ENCODE results near the gene SLC39A11. TPM values are rescaled to one million over a fixed set of nuclear protein-coding genes. Genes with fewer than 3 reads are reported as not detected.

SLC39A11 gene
- total and polyA plus RNA-seq, 2 experiments from 2014 or later: 11.7 to 16.4 TPM

DNA sequence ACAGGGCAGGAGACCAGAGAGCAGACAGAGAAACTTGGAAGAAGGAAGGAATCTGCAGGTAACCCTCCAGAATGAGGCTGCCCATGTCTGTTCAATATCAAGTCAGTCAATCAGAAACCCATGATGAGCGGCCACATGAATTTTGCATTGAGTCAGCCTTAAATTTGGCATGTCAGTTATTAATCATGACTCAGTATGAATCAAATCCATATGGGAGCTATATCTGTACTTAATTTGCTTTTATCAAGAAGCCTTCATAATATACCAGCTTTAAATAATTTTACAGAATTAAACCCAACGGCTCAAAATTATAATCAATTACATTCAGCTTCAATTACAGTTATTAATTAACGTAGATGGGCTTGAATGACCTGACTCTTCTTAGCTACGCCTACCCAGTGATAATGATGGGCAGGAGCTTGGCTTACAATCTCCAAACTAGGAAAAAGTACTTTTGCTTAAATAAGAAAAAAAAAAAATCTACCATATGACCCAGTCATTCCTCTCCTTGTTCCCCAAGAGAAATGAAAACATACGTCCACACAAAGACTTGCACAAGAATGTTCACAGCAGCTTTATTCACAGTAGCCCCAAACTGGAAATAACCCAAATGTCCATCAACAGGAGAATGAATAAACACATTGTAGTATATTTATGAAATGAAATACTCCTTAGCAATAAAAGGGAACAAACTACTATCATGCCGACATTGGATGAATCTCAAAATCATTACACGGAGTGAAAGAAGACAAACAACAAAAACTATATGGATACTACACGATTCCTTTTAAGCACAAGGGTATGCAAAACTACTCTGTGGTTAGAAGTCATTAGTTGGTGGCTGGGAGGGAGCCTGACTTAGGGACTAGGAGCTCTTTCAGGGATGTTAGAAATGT is 48.6 kb downstream of the SLC39A11 start:
- H3K27ac ChIP-seq: peak overlapping the region; percentile 38
- H3K4me1 ChIP-seq (ENCODE audit: insufficient read depth): peaks cover 19% of the 10 kb centered on the region
- 4% methylated on average over 8 of the region's 8 CpGs for WGBS, 2 experiments (ENCODE audit: low coverage in 1 of 2, low lambda C conversion rate in 2 of 2, missing lambda C conversion rate in 2 of 2)
- peak; percentile 72 for DNase-seq
- H3K36me3 ChIP-seq (ENCODE audit: low read depth): no peaks in the 10 kb centered on the region
- peak overlapping the region; percentile 67 for H3K4me2 ChIP-seq (ENCODE audit: unreplicated experiment)
- H3K4me3 ChIP-seq: peak overlapping the region; percentile 30; the same call in 1 of the 2 replicates
- H3K9me2 ChIP-seq (ENCODE audit: insufficient read depth): no peaks in the 10 kb centered on the region
- no peak for TF ChIP-seq EZH2phosphoT487 (IDR thresholded peaks at IDR 0.05; ENCODE audit: insufficient read depth, low read depth)
- no peaks in the 10 kb centered on the region for H3K79me2 ChIP-seq (ENCODE audit: insufficient read depth)
- H2AFZ ChIP-seq: no peak overlapping the region
- H4K20me1 ChIP-seq (ENCODE audit: insufficient read depth): no peaks in the 10 kb centered on the region
- no peaks in the 10 kb centered on the region for H3K9me3 ChIP-seq (ENCODE audit: low read depth)
- no peak overlapping the region for H3K9ac ChIP-seq
- in situ Hi-C loops (cut with MboI): no loop called here
- H3F3A ChIP-seq (ENCODE audit: insufficient read depth): peaks cover 8% of the 10 kb centered on the region
- H3K27me3 ChIP-seq (replicated peaks; ENCODE audit: insufficient read depth): no peaks in the 10 kb centered on the region

DNA sequence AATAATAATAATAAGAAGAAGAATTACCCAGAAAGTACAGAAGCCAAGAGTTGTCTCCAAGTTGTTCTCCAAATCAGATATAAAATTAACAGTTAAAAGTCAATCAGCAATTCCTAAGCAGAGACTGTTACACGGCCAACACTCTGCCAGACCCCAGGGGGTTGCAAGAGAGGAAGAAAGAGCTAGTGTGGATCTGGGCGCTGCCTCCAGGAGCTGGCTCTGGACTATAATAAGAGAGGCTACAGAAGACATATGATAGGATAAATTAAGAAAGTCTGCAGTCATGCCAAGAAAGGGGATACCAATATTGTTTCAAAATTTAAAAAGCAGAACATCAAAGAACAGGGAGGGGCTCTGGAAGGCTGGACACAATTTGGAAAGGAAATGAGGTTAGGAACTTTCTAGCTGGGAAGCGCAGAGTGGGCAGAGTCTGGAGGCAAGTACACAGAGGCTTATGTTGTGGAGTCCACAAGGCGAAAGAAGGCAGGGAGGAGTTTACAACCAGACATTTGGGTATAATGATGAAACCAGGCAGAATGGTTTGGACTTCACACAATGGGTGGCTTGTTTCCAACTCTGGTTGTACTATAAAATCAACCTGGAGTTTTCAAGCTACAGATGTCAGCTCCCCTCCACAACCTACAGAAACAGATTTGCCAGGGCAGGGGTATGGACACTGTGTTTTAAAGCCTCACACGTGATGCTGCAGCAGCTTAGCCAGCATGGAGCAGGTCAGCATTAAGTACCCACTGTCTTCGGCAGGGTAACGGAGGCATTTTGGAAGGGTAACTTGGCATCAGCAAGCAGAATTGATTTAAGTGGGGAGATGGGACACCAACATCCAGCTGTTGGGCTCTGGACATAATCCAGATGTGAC is 49.4 kb downstream of the SLC39A11 start:
- 19 to 25% methylated on average over 7 of the region's 7 CpGs for WGBS, 2 experiments (ENCODE audit: low coverage in 1 of 2, low lambda C conversion rate in 2 of 2, missing lambda C conversion rate in 2 of 2)
- Histone ChIP-seq H3K9ac (no peak overlapping the region), H3K9me3 (ENCODE audit: low read depth) (no peaks in the 10 kb centered on the region), H3K4me2 (ENCODE audit: unreplicated experiment) (peak overlapping the region; percentile 67), H3K4me3 (0 out of 2 replicates have a peak overlapping the region, but pooled peaks have one; percentile 5), H3F3A (ENCODE audit: insufficient read depth) (peaks cover 8% of the 10 kb centered on the region), H3K9me2 (ENCODE audit: insufficient read depth) (no peaks in the 10 kb centered on the region), H3K27ac (peak overlapping the region; percentile 38; the same call in 1 of the 2 replicates), H2AFZ (no peak overlapping the region), H3K36me3 (ENCODE audit: low read depth) (no peaks in the 10 kb centered on the region), H3K27me3 (replicated peaks; ENCODE audit: insufficient read depth) (no peaks in the 10 kb centered on the region), H4K20me1 (ENCODE audit: insufficient read depth) (no peaks in the 10 kb centered on the region), H3K4me1 (ENCODE audit: insufficient read depth) (peaks cover 19% of the 10 kb centered on the region), H3K79me2 (ENCODE audit: insufficient read depth) (no peaks in the 10 kb centered on the region)
- in situ Hi-C loops (cut with MboI): no loop called here
- DNase-seq: peak; percentile 65
- no peak for TF ChIP-seq EZH2 (IDR thresholded peaks at IDR 0.05; ENCODE audit: insufficient read depth, poor library complexity, severe bottlenecking)
- TF ChIP-seq EZH2phosphoT487 (IDR thresholded peaks at IDR 0.05; ENCODE audit: insufficient read depth, low read depth): no peak

DNA sequence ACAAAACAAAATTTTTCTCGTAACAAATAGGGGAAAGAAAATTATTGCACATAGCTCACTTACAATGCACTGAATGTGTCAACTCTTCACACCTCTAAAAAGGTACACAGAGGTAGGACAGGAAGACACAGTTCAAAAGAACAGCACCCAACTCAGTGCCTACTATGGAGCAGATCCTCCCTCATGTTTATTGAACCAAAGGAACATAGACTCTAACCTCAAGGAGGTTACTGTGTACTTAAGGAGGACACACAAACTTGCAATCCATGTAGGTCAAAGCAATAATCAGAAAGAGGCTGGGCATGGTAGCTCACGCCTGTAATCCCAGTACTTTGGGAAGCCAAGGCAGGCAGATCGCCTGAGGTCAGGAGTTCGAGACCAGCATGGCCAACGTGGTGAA is 50.3 kb downstream of the SLC39A11 start:
- Histone ChIP-seq H3K27me3 (replicated peaks; ENCODE audit: insufficient read depth) (no peaks in the 10 kb centered on the region), H3K4me3 (no peak overlapping the region), H3K9me2 (ENCODE audit: insufficient read depth) (no peaks in the 10 kb centered on the region), H3K4me2 (ENCODE audit: unreplicated experiment) (no peak overlapping the region), H3K4me1 (ENCODE audit: insufficient read depth) (peaks cover 19% of the 10 kb centered on the region), H3K9me3 (ENCODE audit: low read depth) (no peaks in the 10 kb centered on the region), H3K27ac (no peak overlapping the region), H2AFZ (no peak overlapping the region), H3K79me2 (ENCODE audit: insufficient read depth) (no peaks in the 10 kb centered on the region), H3K9ac (no peak overlapping the region), H3F3A (ENCODE audit: insufficient read depth) (peaks cover 8% of the 10 kb centered on the region), H3K36me3 (ENCODE audit: low read depth) (no peaks in the 10 kb centered on the region), H4K20me1 (ENCODE audit: insufficient read depth) (no peaks in the 10 kb centered on the region)
- in situ Hi-C loops (cut with MboI): no loop called here
- TF ChIP-seq EZH2 (IDR thresholded peaks at IDR 0.05; ENCODE audit: insufficient read depth, poor library complexity, severe bottlenecking) (no peak), EZH2phosphoT487 (IDR thresholded peaks at IDR 0.05; ENCODE audit: insufficient read depth, low read depth) (no peak)
- WGBS, 2 experiments (ENCODE audit: low coverage in 1 of 2, low lambda C conversion rate in 2 of 2, missing lambda C conversion rate in 2 of 2): 60 to 65% methylated on average over 5 of the region's 5 CpGs
- DNase-seq: no peak

DNA sequence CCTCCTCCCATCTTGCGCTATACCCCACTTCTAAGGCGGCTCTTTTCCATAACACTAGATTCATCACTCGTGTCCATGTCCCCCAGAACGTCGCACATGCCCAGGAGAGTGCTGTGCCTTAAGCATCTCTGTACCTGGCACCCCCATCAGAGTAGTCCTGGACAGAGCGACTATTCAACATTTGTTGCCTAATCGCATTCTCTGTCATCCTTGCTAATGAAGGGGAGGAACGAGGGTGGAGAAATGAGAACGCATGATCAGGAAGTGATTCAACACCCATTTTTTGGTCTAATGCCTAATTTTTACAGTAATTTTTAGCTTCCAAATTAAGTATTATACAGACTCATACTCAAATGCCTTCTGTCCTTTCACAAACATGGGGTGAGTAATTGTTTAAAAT is 53.2 kb downstream of the SLC39A11 start:
- in situ Hi-C loops (cut with MboI): no loop called here
- H3K27me3 ChIP-seq (replicated peaks; ENCODE audit: insufficient read depth): no peaks in the 10 kb centered on the region
- 83 to 84% methylated on average over 9 of the region's 9 CpGs for WGBS, 2 experiments (ENCODE audit: low coverage in 1 of 2, low lambda C conversion rate in 2 of 2, missing lambda C conversion rate in 2 of 2)
- no peaks in the 10 kb centered on the region for H3K36me3 ChIP-seq (ENCODE audit: low read depth)
- no peak overlapping the region for H3K27ac ChIP-seq
- H3K9me3 ChIP-seq (ENCODE audit: low read depth): no peaks in the 10 kb centered on the region
- no peak overlapping the region for H3K4me3 ChIP-seq
- H3K4me1 ChIP-seq (ENCODE audit: insufficient read depth): peaks cover 16% of the 10 kb centered on the region
- DNase-seq: no peak
- H3K9me2 ChIP-seq (ENCODE audit: insufficient read depth): no peaks in the 10 kb centered on the region
- H3K4me2 ChIP-seq (ENCODE audit: unreplicated experiment): no peak overlapping the region
- no peaks in the 10 kb centered on the region for H4K20me1 ChIP-seq (ENCODE audit: insufficient read depth)
- H3K9ac ChIP-seq: no peak overlapping the region
- no peak overlapping the region for H2AFZ ChIP-seq
- TF ChIP-seq EZH2phosphoT487 (IDR thresholded peaks at IDR 0.05; ENCODE audit: insufficient read depth, low read depth): no peak
- no peak for TF ChIP-seq EZH2 (IDR thresholded peaks at IDR 0.05; ENCODE audit: insufficient read depth, poor library complexity, severe bottlenecking)
- H3K79me2 ChIP-seq (ENCODE audit: insufficient read depth): no peaks in the 10 kb centered on the region
- H3F3A ChIP-seq (ENCODE audit: insufficient read depth): peaks cover 5% of the 10 kb centered on the region

Data from GM23248 (cell line).